H1 (cell line): ENCODE measurements around the gene SERPINB6. TPM values are rescaled to one million over a fixed set of nuclear protein-coding genes. Genes with fewer than 3 reads are reported as not detected.

Source experiments
- CTCF ChIA-PET: fragments of 300-600 bp; sonication (Branson Sonifier 250); formaldehyde crosslinking; loops from one replicate; lab custom pipeline; 2021; ENCODE audit not compliant: partially characterized antibody; lab: Charles Lee
- POLR2A ChIA-PET: fragments of 300-600 bp; sonication (Branson Sonifier 250); formaldehyde crosslinking; loops from one replicate; lab custom pipeline; 2021; ENCODE audit warnings: inconsistent platforms; ENCODE audit not compliant: partially characterized antibody; lab: Charles Lee
- DNase-seq, 2 experiments: peaks; one replicate each; pipeline versions ENCODE4 v3.0.0 to v3.0.0-alpha.2; 2010 to 2022; ENCODE audit warnings: low spot score in 2 of 2, low read depth in 1 of 2, mixed read lengths in 1 of 2
- FAIRE-seq: peaks from 2 replicates; lab custom pipeline; 2011; peaks lifted over from hg19 to GRCh38; lab: Jason Lieb, UNC
- H2AFZ ChIP-seq: 2 replicates; pipeline ENCODE4 v1.8.1; 2012; ENCODE audit warnings: low read length, inconsistent platforms
- H2AK5ac ChIP-seq: 2 replicates; pipeline ENCODE4 v1.6.1; 2013; ENCODE audit warnings: low read depth, low read length
- H2BK120ac ChIP-seq: replicated peaks from 2 replicates; pipeline ENCODE3; 2013; ENCODE audit warnings: low read depth, low read length, inconsistent platforms
- H2BK12ac ChIP-seq: 2 replicates; pipeline ENCODE4 v1.6.1; 2013; ENCODE audit warnings: low read depth, low read length
- H2BK15ac ChIP-seq: 2 replicates; pipeline ENCODE4 v1.6.1; 2013; ENCODE audit warnings: low read length
- H2BK20ac ChIP-seq: 2 replicates; pipeline ENCODE4 v1.6.1; 2013; ENCODE audit warnings: low read length
- H2BK5ac ChIP-seq: 2 replicates; pipeline ENCODE4 v1.6.1; 2013; ENCODE audit warnings: low read depth, low read length
- H3K14ac ChIP-seq: 2 replicates; pipeline ENCODE4 v1.6.1; 2013; ENCODE audit warnings: inconsistent platforms; ENCODE audit not compliant: insufficient read length
- H3K18ac ChIP-seq: 2 replicates; pipeline ENCODE4 v1.6.1; 2013; ENCODE audit warnings: low read length; ENCODE audit errors: extremely low read depth
- H3K23ac ChIP-seq: 2 replicates; pipeline ENCODE4 v1.6.1; 2013; ENCODE audit warnings: inconsistent platforms; ENCODE audit not compliant: insufficient read length
- H3K23me2 ChIP-seq: 2 replicates; pipeline ENCODE4 v1.6.1; 2013; ENCODE audit warnings: low read depth, low read length
- H3K27ac ChIP-seq: 2 replicates; pipeline ENCODE4 v1.6.1; 2011; ENCODE audit warnings: low read depth, low read length, inconsistent platforms
- H3K27me3 ChIP-seq, 4 experiments: replicated peaks in 1 of 4; 1 replicate in 1 of 4; 2 replicates in 3 of 4; pipeline versions ENCODE4 v1.6.1 to v1.8.1; 2011 to 2013; ENCODE audit warnings: low read length in 3 of 4, mild to moderate bottlenecking in 3 of 4, inconsistent platforms in 2 of 4, mixed read lengths in 2 of 4, moderate library complexity in 1 of 4; ENCODE audit not compliant: control insufficient read depth in 3 of 4, insufficient read depth in 3 of 4; ENCODE audit errors: extremely low read depth in 1 of 4
- H3K36me3 ChIP-seq, 4 experiments: 2 replicates each; pipeline versions ENCODE4 v1.6.1 to v1.8.1; 2011 to 2013; ENCODE audit warnings: mild to moderate bottlenecking in 4 of 4, low read length in 3 of 4, moderate library complexity in 2 of 4, control low read depth in 1 of 4, inconsistent platforms in 1 of 4; ENCODE audit not compliant: insufficient read depth in 4 of 4, control insufficient read depth in 2 of 4
- H3K4ac ChIP-seq: replicated peaks from 2 replicates; pipeline ENCODE3; 2013; ENCODE audit warnings: low read length, low read depth, mixed read lengths, inconsistent platforms; ENCODE audit not compliant: insufficient read length
- H3K4me1 ChIP-seq, 4 experiments: replicated peaks in 1 of 4; 1 replicate in 1 of 4; 2 replicates in 3 of 4; pipeline versions ENCODE4 v1.6.1 to v1.8.1; 2011 to 2013; ENCODE audit warnings: low read length in 3 of 4, inconsistent platforms in 2 of 4, mixed read lengths in 1 of 4; ENCODE audit not compliant: insufficient read depth in 4 of 4, control insufficient read depth in 3 of 4
- H3K4me2 ChIP-seq, 2 experiments: 2 replicates each; pipeline versions ENCODE4 v1.6.1 to v1.8.1; 2011 to 2013; ENCODE audit warnings: low read depth in 2 of 2, low read length in 2 of 2, control low read depth in 1 of 2, inconsistent platforms in 1 of 2, mild to moderate bottlenecking in 1 of 2; ENCODE audit not compliant: insufficient read depth in 1 of 2
- H3K4me3 ChIP-seq, 4 experiments: fragments of 200-600, 300-600 bp in 1 of 4; sonication (generic), shearing (Covaris generic), sonication (Bioruptor Twin) in 1 of 4; 2 replicates each; pipeline versions ENCODE4 v1.5.1 to v1.8.1; 2011 to 2016; ENCODE audit warnings: low read length in 4 of 4, low read depth in 3 of 4, control low read depth in 2 of 4, inconsistent platforms in 2 of 4, mild to moderate bottlenecking in 2 of 4, mixed read lengths in 1 of 4, moderate library complexity in 1 of 4; ENCODE audit not compliant: insufficient read depth in 2 of 4; ENCODE audit errors: extremely low read depth in 1 of 4
- H3K56ac ChIP-seq: replicated peaks from 2 replicates; pipeline ENCODE3; 2013; ENCODE audit warnings: low read depth, mild to moderate bottlenecking, mixed read lengths, low read length, inconsistent platforms; ENCODE audit not compliant: insufficient read length
- H3K79me1 ChIP-seq: 2 replicates; pipeline ENCODE4 v1.6.1; 2013; ENCODE audit warnings: low read depth, low read length, control low read depth
- H3K79me2 ChIP-seq, 2 experiments: 2 replicates each; pipeline versions ENCODE4 v1.6.1 to v1.8.1; 2012 to 2013; ENCODE audit warnings: low read length in 2 of 2, mild to moderate bottlenecking in 2 of 2, inconsistent platforms in 1 of 2; ENCODE audit not compliant: insufficient read depth in 2 of 2, control insufficient read depth in 1 of 2
- H3K9ac ChIP-seq, 4 experiments: replicated peaks in 1 of 4; 1 replicate in 1 of 4; 2 replicates in 3 of 4; pipeline versions ENCODE4 v1.6.1 to v1.8.1; 2011 to 2013; ENCODE audit warnings: low read depth in 3 of 4, low read length in 3 of 4, control low read depth in 2 of 4, mild to moderate bottlenecking in 2 of 4, moderate library complexity in 2 of 4, inconsistent platforms in 1 of 4; ENCODE audit errors: extremely low read depth in 1 of 4
- H3K9me3 ChIP-seq, 2 experiments: 2 replicates each; pipeline versions ENCODE4 v1.6.1 to v1.8.1; 2012 to 2013; ENCODE audit warnings: mild to moderate bottlenecking in 2 of 2, moderate library complexity in 2 of 2, control low read depth in 1 of 2, inconsistent platforms in 1 of 2, low read depth in 1 of 2, low read length in 1 of 2, mixed read lengths in 1 of 2; ENCODE audit not compliant: insufficient read depth in 2 of 2
- H4K20me1 ChIP-seq, 2 experiments: replicated peaks in 1 of 2; 2 replicates each; pipeline versions ENCODE3 to v1.8.1; 2011 to 2013; ENCODE audit warnings: inconsistent platforms in 2 of 2, low read length in 2 of 2, mild to moderate bottlenecking in 1 of 2; ENCODE audit not compliant: insufficient read depth in 2 of 2, control insufficient read depth in 1 of 2
- H4K5ac ChIP-seq: 2 replicates; pipeline ENCODE4 v1.6.1; 2013; ENCODE audit warnings: low read length, low read depth, mixed read lengths, inconsistent platforms; ENCODE audit not compliant: insufficient read length
- H4K8ac ChIP-seq: 2 replicates; pipeline ENCODE4 v1.8.0; 2013; ENCODE audit warnings: mild to moderate bottlenecking, moderate library complexity, low read length, inconsistent platforms; ENCODE audit not compliant: insufficient read depth; ENCODE audit errors: extremely low read depth
- H4K91ac ChIP-seq: replicated peaks from 2 replicates; pipeline ENCODE3; 2013; ENCODE audit warnings: low read length, mixed read lengths, inconsistent platforms; ENCODE audit not compliant: insufficient read length
- CHD2 ChIP-seq: IDR thresholded peaks from 2 replicates; pipeline ENCODE4 v1.6.1; 2012; ENCODE audit warnings: low read length, improper control_type of control experiment
- TAF7 ChIP-seq: optimal IDR thresholded peaks from 2 replicates; pipeline ENCODE3; 2011; ENCODE audit warnings: low read depth, mild to moderate bottlenecking, inconsistent platforms, low read length, moderate library complexity, borderline replicate concordance
- WGBS, 2 experiments: shearing (Covaris generic) in 1 of 2; methylation state at CpG; one replicate each; pipeline versions ENCODE4 v1.1.6 to v1.1.7; 2013 to 2015; ENCODE audit warnings: low lambda C conversion rate in 2 of 2, mixed read lengths in 2 of 2, inconsistent platforms in 1 of 2, low coverage in 1 of 2, missing lambda C conversion rate in 1 of 2; ENCODE audit not compliant: insufficient replicate concordance in 2 of 2, insufficient coverage in 1 of 2, insufficient read length in 1 of 2; ENCODE audit errors: extremely low coverage in 1 of 2, missing lambda C conversion rate in 1 of 2; 5-methylcytosine and 5-hydroxymethylcytosine counted together
- polyA plus RNA-seq, 7 experiments: library from polyadenylated mRNA; depleted of rRNA in 3 of 7; stranded (reverse) in 5 of 7; unstranded in 2 of 7; fragments of >200 nt in 5 of 7; fragments of 200-250 nt in 2 of 7; gene quantifications; 1 replicate in 5 of 7; 2 replicates in 1 of 7; 4 replicates in 1 of 7; pipeline versions ENCODE4 v1.2.1 to v1.2.3, GENCODE V29; 2011 to 2013; ENCODE audit warnings: missing spikeins in 2 of 7, mixed read lengths in 2 of 7
- total RNA-seq: library from RNA; stranded (reverse); fragmentation: NEBNext Ultra II Directional; extraction: Animal tissue kit (Norgen Biotek cat#: 25700); gene quantifications from 2 replicates; pipeline ENCODE4 v1.2.1, GENCODE V29; 2021

Gene SERPINB6
- total and polyA plus RNA-seq, 2 of the 8 experiments (the other 6 are each of a cell fraction or from before 2014, with no cell fraction given), result 27.2 to 29.4 TPM

- ChIA-PET POLR2A (interaction anchor here (0.7 to 3.9 kb wide), 2 partner anchors 11 to 40 kb away, joined by 3 to 12 read pairs; no protein-coding TSS in a partner anchor), CTCF (interaction anchor here (0.5 to 6.3 kb wide), 17 partner anchors 9 to 133 kb away, joined by 3 to 64 read pairs (median 3); no protein-coding TSS in a partner anchor)
- H3K14ac ChIP-seq, result no peak overlapping the region
- peak overlapping the region; percentile 43; the same call in 1 of the 2 replicates for H3K27ac ChIP-seq
- H4K20me1 ChIP-seq, result no peaks in the 10 kb centered on the region
- no peak overlapping the region for H2BK15ac ChIP-seq
- no peak overlapping the region for H2AFZ ChIP-seq
- no peaks in the 10 kb centered on the region for H3K9me3 ChIP-seq
- peaks cover 9 to 30% (median 20%) of the 10 kb centered on the region in 4 experiments for H3K4me1 ChIP-seq
- H4K5ac ChIP-seq, result peak overlapping the region; percentile 63
- FAIRE-seq, result no peak
- peak overlapping the region; percentile 83 for H4K91ac ChIP-seq
- H3K4ac ChIP-seq, result no peak overlapping the region
- DNase-seq, result no peak
- H3K23me2 ChIP-seq, result no peaks in the 10 kb centered on the region
- H3K79me2 ChIP-seq, result no peaks in the 10 kb centered on the region
- no peak for TF ChIP-seq CHD2
- TF ChIP-seq TAF7, result no peak
- no peak overlapping the region for H3K56ac ChIP-seq
- H3K9ac ChIP-seq, result no peak overlapping the region
- H3K27me3 ChIP-seq, result no peaks in the 10 kb centered on the region
- H2BK5ac ChIP-seq, result peak overlapping the region; percentile 77; the same call in 1 of the 2 replicates
- H2AK5ac ChIP-seq, result peak overlapping the region; percentile 19; the same call in 1 of the 2 replicates
- 0 out of 2 replicates have a peak overlapping the region, but pooled peaks have one; percentile 72 for H3K18ac ChIP-seq
- H3K4me2 ChIP-seq, result peak overlapping the region; percentile 15 to 41; a peak in 3 of 4 replicates
- H3K23ac ChIP-seq, result no peak overlapping the region
- no peaks in the 10 kb centered on the region for H3K79me1 ChIP-seq
- no peak overlapping the region for H4K8ac ChIP-seq
- no peaks in the 10 kb centered on the region for H3K36me3 ChIP-seq
- WGBS, 2 experiments, result 31% methylated on average over 3 of the region's 3 CpGs; no CpG with 5 or more reads in 1 of the 2 experiments
- H2BK20ac ChIP-seq, result no peak overlapping the region
- no peak overlapping the region for H3K4me3 ChIP-seq
- H2BK12ac ChIP-seq, result peak overlapping the region; percentile 93; the same call in 1 of the 2 replicates
- no peak overlapping the region for H2BK120ac ChIP-seq
These were observed 55.0 kb downstream of the SERPINB6 start for GRCh38 chr6:2916158-2916925.
